Skin epidermis (tissue), 12 donors: ENCODE results near the gene GVQW3.

ENCODE experiments used
- H3K27ac ChIP-seq, 21 experiments: fragments of 200-600 bp; sonication (generic) in 11 of 21; one replicate each; pipeline ENCODE4 v1.5.0; 2020; ENCODE audit warnings: mild to moderate bottlenecking in 3 of 21, inconsistent platforms in 2 of 21, moderate library complexity in 2 of 21
- H3K4me3 ChIP-seq, 7 experiments: fragments of 200-600 bp; sonication (generic) in 2 of 7; one replicate each; pipeline ENCODE4 v1.5.0; 2020; ENCODE audit warnings: inconsistent platforms in 2 of 7, mild to moderate bottlenecking in 2 of 7, moderate library complexity in 1 of 7

Gene GVQW3

DNA sequence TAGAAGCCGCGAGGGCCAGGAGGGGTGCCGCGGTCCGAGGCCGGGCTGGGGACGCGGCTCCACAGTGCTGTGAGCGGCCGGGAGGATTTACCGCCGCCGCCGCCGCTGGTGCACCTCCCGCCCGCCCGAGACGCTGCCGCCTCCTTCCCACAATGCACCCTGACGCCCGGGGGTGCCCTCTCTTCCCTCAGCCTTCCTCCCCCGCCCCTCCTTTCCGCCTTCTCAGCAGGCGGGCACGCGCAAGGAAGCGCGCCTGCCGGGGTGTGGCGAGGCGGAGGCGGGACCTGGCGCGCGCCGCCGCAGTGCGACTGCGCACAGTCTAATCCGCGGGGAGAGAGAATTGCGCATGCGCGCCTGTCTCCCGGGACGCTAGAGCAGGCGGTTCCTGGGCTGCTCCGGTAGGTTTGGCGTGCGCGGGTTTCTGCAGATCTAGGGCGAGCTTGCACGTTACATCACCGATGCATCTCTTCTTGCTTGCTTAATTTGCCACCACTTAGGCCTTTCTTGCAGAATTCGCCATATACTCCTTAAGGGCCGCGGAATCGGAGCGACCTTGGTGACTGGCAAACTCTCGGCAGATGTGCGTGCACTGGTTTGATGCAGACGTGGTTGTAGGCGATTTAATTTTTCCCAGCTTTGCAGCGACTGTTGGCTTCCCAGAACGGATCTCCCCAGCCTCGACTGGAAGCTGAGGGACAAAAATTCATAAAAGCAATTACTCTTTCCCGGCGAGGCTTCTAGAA, at the start of gene GVQW3, which contains the start of gene THAP12:
GVQW3 (plus strand) TSS at position 347 of the 743 bp plus-strand sequence. CDS start 506 bp downstream, outside the sequence.
THAP12 (minus strand) TSS at position 156 of the 743 bp plus-strand sequence. CDS start 296 bp downstream, outside the sequence.
- peak within 1 kb of the TSS; percentile 23 to 97 (median 89) for H3K27ac ChIP-seq
- H3K4me3 ChIP-seq, result peak within 1 kb of the TSS; percentile 82 to 99 (median 95)

DNA sequence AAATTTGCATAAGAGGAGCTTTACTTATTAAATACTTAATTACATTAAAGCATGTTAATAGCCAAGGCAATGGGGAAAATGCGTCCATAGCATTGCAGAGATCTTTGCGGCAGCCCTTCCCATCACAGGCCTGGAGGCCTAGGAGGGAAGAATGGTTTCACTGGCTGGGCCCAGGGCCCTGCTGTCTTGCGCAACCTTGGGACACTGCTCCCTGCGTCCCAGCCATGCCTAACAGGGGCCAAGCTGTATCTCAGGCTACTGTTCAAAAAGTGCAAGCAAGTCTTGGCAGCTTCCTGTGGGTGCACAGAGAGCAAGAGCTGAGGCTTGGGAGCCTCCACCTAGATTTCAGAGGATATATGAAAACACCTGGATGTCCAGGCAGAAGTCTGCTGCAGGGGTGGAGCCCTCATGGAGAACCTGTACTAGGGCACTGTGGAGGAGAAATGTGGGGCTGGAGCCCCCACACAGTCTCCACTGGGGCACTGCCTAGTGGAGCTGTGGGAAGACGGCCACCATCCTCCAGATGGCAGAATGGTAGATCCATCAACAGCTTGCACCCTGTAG, 46.2 kb upstream of the GVQW3 start:
- no peak overlapping the region for H3K27ac ChIP-seq
- H3K4me3 ChIP-seq, result no peak overlapping the region

DNA sequence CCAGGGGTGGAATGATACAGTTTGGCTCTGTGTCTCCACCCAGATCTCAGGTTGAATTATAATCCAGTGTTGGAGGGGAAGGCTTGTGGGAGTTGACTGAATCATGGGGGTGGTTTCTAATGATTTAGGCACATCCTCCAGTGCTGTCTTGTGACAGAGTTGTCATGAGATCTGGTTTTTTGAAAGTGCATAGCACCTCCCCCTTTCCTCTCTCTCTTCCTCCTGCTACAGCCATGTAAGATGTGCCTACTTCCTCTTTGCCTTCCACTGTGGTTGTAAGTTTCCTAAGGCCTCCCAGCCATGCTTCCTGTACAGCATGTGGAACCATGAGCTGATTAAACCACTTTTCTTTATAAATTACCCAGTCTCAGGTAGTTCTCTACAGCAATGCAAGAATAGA, 45.3 kb upstream of the GVQW3 start:
- Histone ChIP-seq H3K4me3 (no peak overlapping the region), H3K27ac (no peak overlapping the region)

DNA sequence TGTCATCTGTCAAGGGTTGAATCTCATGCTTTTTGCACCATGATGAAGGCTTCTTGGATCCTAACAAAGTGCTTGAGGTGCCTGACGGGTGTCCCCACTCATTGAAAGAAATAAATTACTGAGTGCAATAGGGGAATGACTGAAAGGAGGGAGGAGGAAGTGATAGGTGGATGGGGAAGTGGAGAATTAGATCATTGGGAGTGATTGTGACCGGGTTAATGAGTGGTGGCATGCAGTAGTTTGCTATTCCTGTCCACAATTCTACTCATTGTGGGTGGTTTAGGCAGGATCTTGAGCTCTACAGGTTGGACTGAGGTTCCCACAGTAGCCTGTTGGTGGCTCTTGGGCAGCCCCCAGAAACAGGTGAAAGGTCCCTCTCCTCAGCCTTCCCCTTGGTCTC, 44.5 kb upstream of the GVQW3 start:
- Histone ChIP-seq H3K27ac (peak overlapping the region in 1 of 21 experiments; percentile 29), H3K4me3 (no peak overlapping the region)

DNA sequence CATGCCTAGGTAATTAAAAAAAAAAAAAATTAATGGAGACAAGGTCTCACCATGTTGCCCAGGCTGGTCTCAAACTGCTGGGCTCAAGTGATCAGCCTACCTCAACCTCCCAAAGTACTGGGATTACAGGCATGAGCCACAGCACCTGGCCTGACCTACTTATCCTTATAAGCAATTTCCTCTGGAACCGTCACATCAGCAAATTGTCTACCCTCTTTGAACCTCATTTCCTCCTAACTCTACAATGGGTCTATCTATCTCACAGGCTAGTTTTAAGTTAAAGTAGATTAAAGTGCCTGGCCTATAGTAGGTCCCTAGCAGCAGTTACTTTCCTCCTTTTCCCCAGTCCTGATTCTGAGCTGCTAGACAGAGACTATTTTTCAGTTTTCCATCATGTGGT, 43.7 kb upstream of the GVQW3 start:
- Histone ChIP-seq H3K4me3 (no peak overlapping the region), H3K27ac (peak overlapping the region in 1 of 21 experiments; percentile 21)

DNA sequence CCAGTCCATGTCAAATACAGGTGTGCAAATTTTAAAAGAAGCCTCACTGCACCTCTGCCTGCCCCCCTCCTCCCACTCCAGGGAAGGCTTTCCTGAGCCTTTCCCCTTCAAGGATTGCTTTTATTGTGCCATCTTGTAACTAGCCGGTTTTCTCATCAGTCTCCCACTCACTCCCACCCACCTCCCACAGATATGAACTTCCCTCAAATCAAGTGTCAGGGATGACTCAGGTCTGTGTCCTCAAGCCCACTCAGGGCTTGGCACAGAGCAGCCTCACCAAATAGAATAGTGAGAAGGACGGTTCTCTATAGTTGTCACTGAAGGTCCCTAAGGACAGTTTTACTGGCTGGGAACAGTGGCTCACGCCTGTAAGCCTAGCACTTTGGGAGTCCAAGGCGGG, 43.2 kb upstream of the GVQW3 start:
- Histone ChIP-seq H3K27ac (peak overlapping the region in 4 of 21 experiments; percentile 21 to 72 (median 45)), H3K4me3 (no peak overlapping the region)

DNA sequence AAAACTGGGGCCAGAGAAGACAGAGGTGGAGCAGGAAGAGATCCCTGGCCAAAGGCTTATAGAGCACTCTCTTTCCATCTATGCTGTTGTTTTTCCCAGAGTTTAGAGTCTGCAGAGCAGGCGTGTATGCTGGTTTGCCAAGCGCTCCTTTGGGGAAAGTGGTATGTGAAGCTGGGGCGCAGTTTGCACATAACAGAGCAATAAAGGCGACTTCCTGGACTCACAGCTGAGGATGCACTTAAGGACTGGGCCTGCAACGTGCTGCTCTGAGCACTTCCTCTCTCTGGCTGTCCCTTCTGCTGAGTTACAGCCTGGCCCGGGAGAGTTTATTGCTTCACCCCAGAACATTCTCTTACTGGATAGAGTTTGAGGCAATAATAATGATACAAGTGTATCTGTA, 41.9 kb upstream of the GVQW3 start:
- Histone ChIP-seq H3K4me3 (no peak overlapping the region), H3K27ac (peak overlapping the region in 12 of 21 experiments; percentile 8 to 72 (median 36))

DNA sequence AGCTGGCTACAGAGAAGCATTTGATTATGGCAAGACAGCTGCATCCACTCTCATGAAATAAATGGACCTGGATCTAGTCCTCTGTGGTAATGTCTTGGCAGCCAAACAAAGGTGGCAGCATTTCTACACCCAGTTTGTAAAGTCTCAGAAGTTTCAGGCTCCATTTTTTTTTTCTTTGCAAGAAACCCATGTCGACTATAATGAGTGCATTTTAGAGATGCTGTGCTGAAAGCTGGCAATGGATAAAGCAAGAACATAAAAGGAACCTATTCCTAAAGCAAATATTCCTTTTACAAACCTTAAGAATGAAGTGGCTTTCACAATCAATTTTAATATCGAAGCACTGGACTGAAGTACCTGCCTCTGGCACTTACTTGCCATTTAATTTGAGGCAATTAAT, 33.7 kb upstream of the GVQW3 start:
- Histone ChIP-seq H3K27ac (no peak overlapping the region), H3K4me3 (no peak overlapping the region)

DNA sequence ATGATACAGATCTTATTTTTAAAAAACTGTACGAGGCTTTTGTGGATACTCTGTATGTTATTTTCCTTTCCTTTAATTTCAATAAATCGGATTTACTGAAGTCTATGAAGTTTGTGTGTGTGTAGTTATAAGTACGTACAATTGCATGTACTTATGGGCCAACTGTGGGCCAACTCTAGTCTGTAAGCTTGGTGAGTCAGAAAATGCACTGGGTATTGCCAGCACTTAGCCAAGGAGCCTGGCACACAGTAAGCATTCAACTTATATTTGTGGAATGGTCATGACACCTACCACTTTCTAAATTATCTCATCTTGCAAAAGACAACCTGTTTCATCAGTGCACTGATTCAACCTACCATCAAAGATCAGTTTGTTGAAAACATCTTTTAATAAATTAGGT, 32.8 kb upstream of the GVQW3 start:
- H3K4me3 ChIP-seq, result no peak overlapping the region
- H3K27ac ChIP-seq, result no peak overlapping the region

DNA sequence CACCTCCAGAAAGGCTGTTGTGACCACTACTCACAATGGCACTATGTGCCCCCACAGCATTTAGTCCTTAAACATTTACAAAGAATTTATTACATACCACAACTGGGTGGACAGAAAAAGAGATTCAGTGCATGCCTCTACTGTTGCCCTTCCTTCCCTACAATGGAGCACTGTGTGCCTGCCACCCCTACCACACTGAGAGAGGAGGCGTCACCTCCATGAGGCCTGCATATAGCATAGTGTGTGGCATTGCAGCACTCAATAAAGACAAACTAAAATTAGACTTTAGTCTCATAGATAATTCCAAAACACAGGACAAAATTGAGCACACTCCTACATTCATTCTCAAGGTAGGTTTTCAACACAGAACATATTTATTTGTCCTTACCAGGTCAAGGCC, 26.0 kb upstream of the GVQW3 start:
- Histone ChIP-seq H3K27ac (no peak overlapping the region), H3K4me3 (no peak overlapping the region)

DNA sequence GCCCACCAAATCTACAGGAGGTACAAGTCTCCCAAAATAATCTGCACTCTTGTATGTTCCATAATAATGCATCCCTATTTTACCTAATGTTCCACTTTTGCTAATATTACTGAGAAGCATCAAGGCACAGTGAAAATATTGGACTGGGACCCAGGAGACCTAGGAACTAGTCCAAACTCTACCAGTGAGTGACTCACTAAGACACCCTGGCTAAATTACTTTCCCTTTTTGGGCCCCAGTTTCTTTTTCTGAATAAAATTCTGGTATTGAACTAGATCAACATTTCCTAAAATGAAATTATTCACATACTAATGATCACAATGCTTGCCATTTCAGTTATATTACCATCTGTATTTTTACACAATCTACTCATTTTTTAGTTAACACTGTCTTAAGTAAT, 19.7 kb upstream of the GVQW3 start:
- Histone ChIP-seq H3K27ac (no peak overlapping the region), H3K4me3 (no peak overlapping the region)

DNA sequence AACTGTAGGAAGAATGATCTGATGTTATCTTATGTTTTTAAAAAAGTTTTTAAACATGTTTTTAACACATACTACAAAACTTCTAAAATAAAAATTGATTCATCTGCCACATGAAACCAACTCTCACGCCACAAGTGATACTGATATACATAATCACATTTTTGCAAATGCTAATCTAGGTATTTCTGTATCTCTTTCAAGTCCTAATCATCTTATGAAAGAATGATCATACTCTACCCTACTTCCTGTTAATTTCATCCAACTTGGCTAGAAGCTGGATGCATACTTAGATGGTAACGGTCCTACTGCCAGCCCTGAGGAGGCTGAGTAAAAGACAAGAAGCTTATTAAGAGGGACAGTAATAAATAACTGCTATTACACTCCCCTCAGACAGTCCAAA, 19.3 kb upstream of the GVQW3 start:
- Histone ChIP-seq H3K27ac (no peak overlapping the region), H3K4me3 (no peak overlapping the region)

DNA sequence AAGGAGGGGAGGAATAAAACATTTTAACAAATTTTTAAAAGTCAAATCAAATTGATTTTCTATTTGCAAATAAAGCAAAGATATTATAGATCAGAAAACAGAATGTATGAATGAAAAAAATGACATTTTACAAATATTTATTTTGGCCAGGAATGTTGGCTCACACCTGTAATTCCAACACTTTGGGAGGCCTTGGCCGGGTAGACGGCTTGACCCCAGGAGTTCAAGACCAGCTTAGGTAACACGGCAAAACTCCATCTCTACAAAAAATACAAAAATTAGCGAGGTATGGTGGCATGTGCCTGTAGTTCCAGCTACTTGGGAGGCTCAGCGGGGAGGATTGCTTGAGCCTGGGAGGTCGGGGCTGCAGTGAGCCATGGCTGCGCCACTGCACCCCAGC, 18.4 kb upstream of the GVQW3 start:
- no peak overlapping the region for H3K27ac ChIP-seq

DNA sequence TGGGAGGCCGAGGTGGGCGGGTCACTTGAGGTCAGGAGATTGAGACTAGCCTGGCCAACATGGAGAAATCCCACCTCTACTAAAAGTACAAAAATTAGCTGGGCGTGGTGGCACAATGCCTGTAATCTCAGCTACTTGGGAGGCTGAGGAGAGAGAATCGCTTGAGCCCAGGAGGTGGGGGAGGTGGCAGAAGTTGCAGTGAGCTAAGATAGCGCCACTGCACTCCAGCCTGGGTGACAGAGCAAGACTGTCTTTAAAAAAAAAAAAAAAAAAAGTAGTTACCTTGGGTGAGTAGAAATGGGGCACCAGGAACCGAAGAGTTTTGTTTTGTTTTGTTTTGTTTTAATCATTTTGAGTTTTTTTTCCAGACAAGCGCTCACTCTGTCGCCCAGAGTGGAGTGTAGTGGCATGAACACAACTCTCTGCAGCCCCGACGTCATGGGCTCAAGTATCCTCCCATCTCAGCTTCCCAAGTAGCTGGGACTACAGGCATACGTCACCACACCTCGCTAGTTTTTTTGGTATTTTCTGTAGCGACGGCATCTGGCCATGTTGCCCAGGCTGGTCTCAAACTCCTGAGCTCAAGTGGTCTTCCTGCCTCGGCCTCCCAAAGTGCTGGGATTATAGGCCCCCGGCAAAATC, 16.0 kb upstream of the GVQW3 start:
- Histone ChIP-seq H3K4me3 (no peak overlapping the region), H3K27ac (no peak overlapping the region)

More for the DNA sequence above, 18.4 kb upstream of the GVQW3 start:
- no peak overlapping the region for H3K4me3 ChIP-seq

DNA sequence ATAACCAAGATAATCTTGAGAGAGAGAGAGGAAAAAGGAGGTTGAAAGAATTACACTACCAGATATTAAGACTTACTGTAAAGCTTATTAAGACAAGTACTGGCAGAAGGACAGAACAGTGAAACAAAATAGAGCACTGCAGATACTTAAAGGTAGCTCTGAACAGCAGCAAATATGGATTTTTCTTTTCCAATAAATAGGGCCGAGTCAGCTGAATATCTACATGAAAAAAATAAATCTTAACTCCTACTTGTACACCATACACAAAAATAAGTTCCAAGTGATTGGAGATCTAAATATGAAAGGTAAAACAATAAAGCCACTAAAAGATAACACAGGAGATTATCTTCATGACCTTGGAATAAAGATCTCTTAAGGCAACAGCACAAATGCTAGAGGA, 12.6 kb upstream of the GVQW3 start:
- Histone ChIP-seq H3K4me3 (no peak overlapping the region), H3K27ac (no peak overlapping the region)

DNA sequence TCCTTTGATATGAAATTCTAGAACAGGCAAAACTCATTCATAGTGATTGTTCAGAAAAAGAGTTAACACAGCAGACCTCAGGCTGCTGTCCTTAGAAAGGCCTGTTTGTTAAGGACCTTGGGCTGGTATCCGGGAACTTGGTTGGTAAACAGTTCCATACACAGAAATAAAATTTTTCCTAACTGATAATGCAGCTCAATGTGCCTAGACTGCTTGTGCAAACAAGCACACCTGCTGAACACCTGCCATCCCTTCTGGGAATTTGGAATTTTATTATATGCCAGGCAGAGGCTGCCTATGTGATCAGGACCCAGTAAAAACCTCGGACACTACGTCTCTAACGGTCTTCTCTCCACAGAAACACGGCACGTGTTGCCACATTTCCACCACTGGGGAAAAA, 11.7 kb upstream of the GVQW3 start:
- no peak overlapping the region for H3K4me3 ChIP-seq
- no peak overlapping the region for H3K27ac ChIP-seq

DNA sequence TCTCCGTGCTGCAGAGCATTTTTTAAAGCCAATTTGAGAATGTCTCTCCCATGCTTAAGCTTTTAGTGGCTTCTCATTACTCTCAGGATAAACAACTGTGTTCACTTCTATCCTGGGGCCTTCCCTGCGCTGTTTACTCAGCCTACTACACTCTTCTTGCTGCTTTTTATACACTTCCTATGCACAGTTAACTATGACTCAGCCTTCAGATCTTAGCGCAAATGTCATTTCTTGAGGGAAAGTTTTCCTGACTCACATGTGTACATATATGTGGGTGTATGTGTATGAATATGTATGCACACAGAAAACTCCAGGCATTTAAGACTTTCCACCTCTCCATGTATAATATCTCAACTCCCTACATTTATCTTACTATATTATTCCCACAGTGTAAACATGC, 10.0 kb upstream of the GVQW3 start:
- H3K27ac ChIP-seq, result no peak overlapping the region

DNA sequence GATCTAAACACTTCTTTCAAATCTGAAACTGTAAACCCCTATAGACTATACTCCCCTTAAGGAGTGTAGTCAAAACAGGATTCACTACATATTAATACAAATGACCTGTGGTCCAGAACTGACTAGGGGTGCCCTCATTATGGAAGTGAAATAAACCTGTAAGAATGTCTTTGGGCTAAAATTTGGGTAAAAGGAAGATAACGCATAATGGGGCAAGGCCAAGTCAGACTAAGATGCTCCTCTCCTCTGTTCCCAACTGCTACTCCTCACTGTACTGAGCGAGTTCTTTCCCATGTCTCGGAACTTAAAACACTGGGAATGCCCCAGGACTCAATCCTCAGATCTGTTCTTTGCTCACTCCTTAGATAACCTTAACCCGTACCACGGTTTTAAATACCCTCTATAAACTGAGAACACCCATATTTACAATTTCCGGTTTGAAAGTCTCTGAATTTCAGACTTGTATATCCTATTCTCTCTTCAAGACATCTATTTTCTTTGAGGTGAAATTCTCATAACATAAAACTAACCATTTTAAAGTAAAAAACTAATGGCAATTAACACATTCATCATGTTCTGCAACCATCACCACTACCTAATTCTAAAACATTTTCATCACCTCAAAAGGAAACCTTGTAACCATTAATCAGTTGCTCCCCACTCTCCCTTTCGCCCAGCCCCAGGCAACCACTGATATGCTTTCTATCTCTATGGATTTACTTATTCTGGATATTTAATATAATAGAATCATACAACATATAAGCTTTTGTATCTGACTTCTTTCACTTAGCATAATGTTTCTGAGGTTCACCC, 4.2 kb upstream of the GVQW3 start:
- Histone ChIP-seq H3K27ac (no peak overlapping the region), H3K4me3 (no peak overlapping the region)

More for the DNA sequence above, 10.0 kb upstream of the GVQW3 start:
- no peak overlapping the region for H3K4me3 ChIP-seq

DNA sequence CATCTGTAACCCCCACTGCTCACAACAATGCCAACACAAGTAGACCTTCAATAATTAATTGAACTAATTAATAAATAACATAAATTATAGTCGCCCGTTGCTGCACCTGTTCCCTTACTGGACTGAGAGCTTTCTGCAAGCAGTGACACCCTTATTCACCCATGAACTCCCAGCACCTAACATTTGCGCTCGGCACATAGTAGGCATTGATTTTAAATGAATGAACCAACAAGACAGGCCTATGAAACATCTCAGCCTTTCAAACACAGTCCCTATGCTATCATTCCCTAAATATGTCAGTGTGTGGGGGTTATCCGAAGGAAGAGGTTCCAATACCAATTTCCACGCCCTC, 1.3 kb upstream of the GVQW3 start:
- peak overlapping the region in 9 of 21 experiments; percentile 85 to 97 (median 91) for H3K27ac ChIP-seq
- H3K4me3 ChIP-seq, result peak overlapping the region; percentile 82 to 99 (median 95)
